MG63 (cell line): ENCODE results near the gene RAPGEF6. TPM values are rescaled to one million over a fixed set of nuclear protein-coding genes. Genes with fewer than 3 reads are reported as not detected.
"Not testable (repeated sequence)": the region's sequence is repeated elsewhere in the genome, so short reads cannot be mapped to it uniquely, and the experiment has no call there.

Source experiments
- DNase-seq: peaks from one replicate; pipeline ENCODE4 v3.0.0-alpha.2; 2020
- H3K27me3 ChIP-seq: fragments of 250-450 bp; sonication (Bioruptor Pico); 2 replicates; pipeline ENCODE4 v1.5.1; 2020; ENCODE audit warnings: mild to moderate bottlenecking, moderate library complexity
- H3K36me3 ChIP-seq: fragments of 250-450 bp; sonication (Bioruptor Pico); 2 replicates; pipeline ENCODE4 v1.5.1; 2020; ENCODE audit warnings: mild to moderate bottlenecking, moderate library complexity
- H3K4me3 ChIP-seq: fragments of 250-450 bp; sonication (Bioruptor Pico); 2 replicates; pipeline ENCODE4 v1.5.1; 2020; ENCODE audit warnings: mild to moderate bottlenecking, moderate library complexity
- H3K9me3 ChIP-seq: fragments of 250-450 bp; sonication (Bioruptor Pico); 2 replicates; pipeline ENCODE4 v1.5.1; 2020; ENCODE audit warnings: mild to moderate bottlenecking, moderate library complexity
- total RNA-seq: library from RNA; depleted of rRNA; stranded (reverse); fragments of >200 nt; shearing (Covaris generic); gene quantifications from 2 replicates; pipeline ENCODE4 v1.2.3, GENCODE V29; 2014; ENCODE audit warnings: low replicate concordance

Gene RAPGEF6
- total RNA-seq, 1 experiment from 2014 or later: 5.4 TPM

DNA sequence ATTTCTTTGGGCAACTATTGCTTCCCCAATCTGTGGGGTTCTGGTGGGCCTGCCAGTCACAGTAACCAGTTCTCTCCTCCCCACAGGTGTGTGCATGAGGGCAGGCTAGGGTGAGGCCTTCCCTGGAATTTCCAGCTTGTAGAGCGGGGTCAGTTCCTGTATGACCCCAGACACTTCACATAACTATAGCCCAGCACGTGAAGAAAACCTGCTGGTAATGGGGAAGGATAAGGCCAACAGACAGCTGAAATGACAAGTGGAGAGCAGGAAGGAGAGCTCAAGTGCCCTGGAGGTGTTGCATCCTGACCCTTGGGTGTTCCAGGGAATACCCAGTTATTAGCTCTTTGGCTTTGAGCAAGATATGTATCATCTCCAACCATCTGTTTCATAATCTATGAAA, 229.0 kb downstream of the RAPGEF6 start:
- DNase-seq: no peak
- Histone ChIP-seq H3K27me3 (no peaks in the 10 kb centered on the region), H3K9me3 (peaks cover 6% of the 10 kb centered on the region; the same call in 1 of the 2 replicates), H3K36me3 (peaks cover 45% of the 10 kb centered on the region), H3K4me3 (no peak overlapping the region)

DNA sequence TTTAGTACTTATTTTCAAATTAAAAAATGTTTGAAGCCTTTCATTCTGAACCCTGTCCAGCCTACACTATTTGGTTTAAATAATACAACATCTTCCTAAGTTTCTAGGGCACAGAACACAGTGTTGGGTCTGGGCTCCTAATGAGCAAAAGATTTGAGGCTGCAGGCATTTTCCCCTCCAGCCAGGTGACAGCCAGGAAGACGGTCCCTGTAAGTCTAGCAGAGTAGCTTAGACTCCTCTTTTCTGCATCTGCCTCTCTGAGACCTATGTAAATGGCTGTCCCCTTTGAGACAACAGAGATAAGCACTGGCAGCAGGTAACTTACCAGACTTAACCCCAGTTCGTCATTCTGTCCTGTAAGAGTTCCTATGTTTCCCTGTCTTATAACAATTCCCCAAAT, 229.4 kb downstream of the RAPGEF6 start:
- Histone ChIP-seq H3K4me3 (no peak overlapping the region), H3K27me3 (no peaks in the 10 kb centered on the region), H3K9me3 (peaks cover 6% of the 10 kb centered on the region; the same call in 1 of the 2 replicates), H3K36me3 (peaks cover 45% of the 10 kb centered on the region)
- DNase-seq: no peak

- peaks cover 45% of the 10 kb centered on the region for H3K36me3 ChIP-seq
- peaks cover 6% of the 10 kb centered on the region; the same call in 1 of the 2 replicates for H3K9me3 ChIP-seq
- H3K27me3 ChIP-seq: no peaks in the 10 kb centered on the region
- H3K4me3 ChIP-seq: no peak overlapping the region
- DNase-seq: no peak
Observed at GRCh38 chr5:131400585-131400984, 234.4 kb downstream of the RAPGEF6 start.

- H3K36me3 ChIP-seq: peaks cover 54% of the 10 kb centered on the region
- not testable (repeated sequence) for H3K4me3 ChIP-seq, H3K9me3 ChIP-seq, H3K27me3 ChIP-seq, DNase-seq
Observed at GRCh38 chr5:131399007-131399406, 236.0 kb downstream of the RAPGEF6 start.

- no peaks in the 10 kb centered on the region for H3K27me3 ChIP-seq
Observed at GRCh38 chr5:131396630-131397273, 238.3 kb downstream of the RAPGEF6 start.

GRCh38 chr5:131396015-131396414, 239.0 kb downstream of the RAPGEF6 start:
- DNase-seq: no peak
- peaks cover 54% of the 10 kb centered on the region for H3K36me3 ChIP-seq
- H3K27me3 ChIP-seq: no peaks in the 10 kb centered on the region
- no peaks in the 10 kb centered on the region for H3K9me3 ChIP-seq
- H3K4me3 ChIP-seq: no peak overlapping the region

More at GRCh38 chr5:131396630-131397273, 238.3 kb downstream of the RAPGEF6 start:
- no peak for DNase-seq
- Histone ChIP-seq H3K9me3 (no peaks in the 10 kb centered on the region), H3K36me3 (peaks cover 55% of the 10 kb centered on the region), H3K4me3 (no peak overlapping the region)

DNA sequence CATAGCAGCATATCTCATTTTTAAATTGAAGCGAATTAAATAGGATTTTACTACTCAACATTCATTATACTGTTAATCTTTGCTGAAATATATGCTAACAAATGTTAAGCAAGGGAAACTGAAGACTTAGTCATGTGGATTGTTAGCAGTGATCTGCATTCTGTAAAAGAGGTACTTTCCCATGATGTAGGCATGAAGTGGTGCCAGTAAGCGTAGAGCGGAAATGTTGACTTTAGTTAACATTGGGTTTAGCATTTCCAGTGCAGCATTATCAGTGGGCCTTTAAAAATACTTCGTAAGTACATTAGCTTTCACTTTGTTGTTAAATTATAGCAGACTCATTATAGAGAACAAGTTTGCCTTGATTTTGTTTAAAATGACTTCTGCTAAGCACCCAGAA, 240.9 kb downstream of the RAPGEF6 start:
- Histone ChIP-seq H3K9me3 (no peaks in the 10 kb centered on the region), H3K36me3 (peaks cover 47% of the 10 kb centered on the region), H3K4me3 (no peak overlapping the region), H3K27me3 (no peaks in the 10 kb centered on the region)
- no peak for DNase-seq

DNA sequence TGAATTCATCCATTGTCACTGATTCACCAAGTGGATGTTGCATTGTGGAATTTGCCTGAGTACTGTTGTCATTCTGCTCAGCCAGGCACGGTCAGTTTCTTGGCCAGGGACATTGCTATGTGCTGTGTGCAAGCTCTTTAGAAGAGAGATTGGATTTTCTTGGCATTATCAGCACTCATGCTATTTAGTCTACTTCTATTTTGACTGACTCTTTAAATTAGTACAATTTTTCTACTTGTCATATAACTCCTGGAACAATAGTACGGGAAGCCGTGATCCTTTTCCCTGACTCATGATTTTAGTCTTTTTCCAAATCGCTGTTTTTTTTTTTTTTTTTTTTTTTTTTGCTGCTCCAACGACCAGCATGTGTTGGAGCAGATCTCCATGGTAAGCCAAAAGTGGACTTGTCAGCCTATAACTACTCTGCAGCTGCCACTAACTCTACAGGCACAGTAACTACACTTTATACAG, 241.5 kb downstream of the RAPGEF6 start:
- Histone ChIP-seq H3K9me3 (no peaks in the 10 kb centered on the region), H3K4me3 (no peak overlapping the region), H3K36me3 (peaks cover 45% of the 10 kb centered on the region), H3K27me3 (no peaks in the 10 kb centered on the region)
- DNase-seq: no peak

- DNase-seq: no peak
- H3K27me3 ChIP-seq: no peaks in the 10 kb centered on the region
- H3K36me3 ChIP-seq: peaks cover 40% of the 10 kb centered on the region
- no peak overlapping the region for H3K4me3 ChIP-seq
- no peaks in the 10 kb centered on the region for H3K9me3 ChIP-seq
Observed at GRCh38 chr5:131392466-131393095, 242.4 kb downstream of the RAPGEF6 start.

GRCh38 chr5:131389869-131390265, 245.2 kb downstream of the RAPGEF6 start:
- Histone ChIP-seq H3K9me3 (no peaks in the 10 kb centered on the region), H3K36me3 (peaks cover 24% of the 10 kb centered on the region), H3K27me3 (no peaks in the 10 kb centered on the region), H3K4me3 (no peak overlapping the region)
- no peak for DNase-seq

- no peak overlapping the region for H3K4me3 ChIP-seq
- H3K27me3 ChIP-seq: no peaks in the 10 kb centered on the region
- no peak for DNase-seq
- H3K9me3 ChIP-seq: no peaks in the 10 kb centered on the region
- peaks cover 21% of the 10 kb centered on the region for H3K36me3 ChIP-seq
Observed at GRCh38 chr5:131389096-131389868, 245.7 kb downstream of the RAPGEF6 start.

GRCh38 chr5:131387255-131387654, 247.8 kb downstream of the RAPGEF6 start:
- H3K4me3 ChIP-seq: no peak overlapping the region
- no peaks in the 10 kb centered on the region for H3K9me3 ChIP-seq
- peaks cover 8% of the 10 kb centered on the region for H3K36me3 ChIP-seq
- DNase-seq: no peak
- H3K27me3 ChIP-seq: no peaks in the 10 kb centered on the region

DNA sequence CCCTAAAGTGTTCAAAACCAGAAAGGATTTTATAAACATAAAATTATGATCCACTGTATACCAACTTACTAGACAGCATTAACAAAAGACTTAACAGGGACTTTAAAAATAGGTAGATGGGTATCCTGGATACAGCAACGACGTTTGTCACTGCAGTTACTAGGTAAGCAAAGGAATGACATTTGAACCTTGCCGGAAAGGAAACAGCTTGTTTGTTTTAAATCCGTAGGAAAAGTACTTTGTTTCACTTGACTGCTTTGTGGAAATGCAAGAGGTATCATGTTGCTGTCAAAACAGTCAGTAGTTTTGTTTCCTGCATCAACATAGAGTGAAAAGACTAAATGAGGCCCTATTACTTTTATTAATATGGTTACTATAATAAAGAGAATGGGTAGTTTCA, 248.2 kb downstream of the RAPGEF6 start:
- Histone ChIP-seq H3K36me3 (peaks cover 6% of the 10 kb centered on the region), H3K4me3 (no peak overlapping the region), H3K9me3 (no peaks in the 10 kb centered on the region), H3K27me3 (no peaks in the 10 kb centered on the region)
- DNase-seq: no peak

DNA sequence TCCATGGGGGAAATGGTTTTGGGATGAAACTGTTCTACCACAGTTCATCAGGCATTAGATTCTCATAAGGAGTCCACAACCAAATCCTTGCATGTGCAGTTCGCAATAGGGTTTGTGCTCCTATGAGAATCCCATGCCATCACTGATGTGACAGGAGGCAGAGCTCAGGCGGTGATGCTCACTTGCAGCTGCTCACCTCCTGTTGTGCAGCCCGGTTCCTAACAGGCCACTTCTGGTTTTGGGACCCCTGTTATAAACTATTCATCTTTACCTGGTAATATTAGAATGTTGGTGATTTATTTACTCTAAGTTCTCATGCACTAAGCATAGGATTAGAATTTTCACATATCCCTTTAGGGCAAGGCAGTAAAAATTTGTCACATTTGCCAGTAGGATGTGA, 248.9 kb downstream of the RAPGEF6 start:
- Histone ChIP-seq H3K27me3 (no peaks in the 10 kb centered on the region), H3K36me3 (peaks cover 3% of the 10 kb centered on the region), H3K4me3 (no peak overlapping the region), H3K9me3 (no peaks in the 10 kb centered on the region)
- DNase-seq: no peak

DNA sequence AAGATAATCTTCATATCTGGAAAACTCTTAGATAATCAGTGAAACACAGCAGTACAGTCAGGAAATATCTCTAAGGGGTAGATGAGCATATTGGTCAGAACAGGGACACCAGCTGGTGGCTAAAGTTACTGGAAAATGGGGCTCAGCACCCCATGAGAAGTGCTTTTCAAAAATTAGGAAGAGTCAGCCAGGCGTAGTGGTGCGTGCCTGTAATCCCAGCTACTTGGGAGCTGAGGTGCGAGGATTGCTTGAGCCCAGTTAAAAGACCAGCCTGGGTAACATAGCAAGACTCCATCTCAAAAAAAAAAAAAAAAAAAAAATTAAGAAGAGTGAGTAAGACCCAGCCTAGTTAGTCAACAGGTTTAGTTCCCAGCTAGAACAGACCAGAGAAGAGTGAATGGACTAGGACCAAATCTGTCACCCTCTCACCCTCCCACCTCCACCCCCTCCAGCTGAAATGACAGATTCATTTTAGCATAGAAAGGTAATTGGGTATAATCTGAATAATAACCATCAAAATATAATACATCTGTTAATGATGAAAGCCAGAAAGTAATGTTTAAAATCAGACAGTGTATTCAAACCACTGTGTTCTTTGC, 250.3 kb downstream of the RAPGEF6 start:
- no peak for DNase-seq
- Histone ChIP-seq H3K27me3 (no peaks in the 10 kb centered on the region), H3K9me3 (no peaks in the 10 kb centered on the region), H3K36me3 (peaks cover 3% of the 10 kb centered on the region; the same call in 1 of the 2 replicates), H3K4me3 (no peak overlapping the region)

GRCh38 chr5:131384173-131384572, 250.9 kb downstream of the RAPGEF6 start:
- Histone ChIP-seq H3K27me3 (no peaks in the 10 kb centered on the region), H3K9me3 (no peaks in the 10 kb centered on the region), H3K36me3 (peaks cover under 1% of the 10 kb centered on the region; the same call in 1 of the 2 replicates), H3K4me3 (no peak overlapping the region)
- DNase-seq: no peak
